ENCODE results near the gene C6orf132.

The C6orf132 gene

GRCh38 chr6:42110683-42111082 lies 31.7 kb downstream of the C6orf132 start:
- H3K4me1 Mint-ChIP-seq (ENCODE audit: low read depth): no peaks in the 10 kb centered on the region
- no peaks in the 10 kb centered on the region for H3K36me3 Mint-ChIP-seq
- no peak overlapping the region for H3K27ac Mint-ChIP-seq
- H3K9me3 Mint-ChIP-seq (ENCODE audit: low read depth): no peaks in the 10 kb centered on the region
- H3K4me3 Mint-ChIP-seq: no peak overlapping the region
- peaks cover 4% of the 10 kb centered on the region for H3K27me3 Mint-ChIP-seq

- Mint-ChIP-seq H3K27ac (no peak overlapping the region), H3K36me3 (no peaks in the 10 kb centered on the region), H3K4me3 (no peak overlapping the region), H3K4me1 (ENCODE audit: low read depth) (peaks cover 7% of the 10 kb centered on the region), H3K27me3 (peaks cover 4% of the 10 kb centered on the region), H3K9me3 (ENCODE audit: low read depth) (no peaks in the 10 kb centered on the region)
These were observed 34.3 kb downstream of the C6orf132 start for GRCh38 chr6:42108071-42108470.

GRCh38 chr6:42106112-42107023 lies 36.1 kb downstream of the C6orf132 start:
- Mint-ChIP-seq H3K4me3 (peak overlapping the region; percentile 23), H3K9me3 (ENCODE audit: low read depth) (no peaks in the 10 kb centered on the region), H3K27ac (no peak overlapping the region), H3K4me1 (ENCODE audit: low read depth) (peaks cover 7% of the 10 kb centered on the region), H3K27me3 (no peaks in the 10 kb centered on the region), H3K36me3 (no peaks in the 10 kb centered on the region)

- no peaks in the 10 kb centered on the region for H3K9me3 Mint-ChIP-seq (ENCODE audit: low read depth)
- H3K4me1 Mint-ChIP-seq (ENCODE audit: low read depth): peaks cover 7% of the 10 kb centered on the region
- no peaks in the 10 kb centered on the region for H3K27me3 Mint-ChIP-seq
- H3K4me3 Mint-ChIP-seq: peak overlapping the region; percentile 23
- H3K36me3 Mint-ChIP-seq: no peaks in the 10 kb centered on the region
- H3K27ac Mint-ChIP-seq: no peak overlapping the region
These were observed 36.7 kb downstream of the C6orf132 start for GRCh38 chr6:42105709-42106108.

- H3K4me1 Mint-ChIP-seq (ENCODE audit: low read depth): peaks cover 7% of the 10 kb centered on the region
- peak overlapping the region; percentile 38 for H3K4me3 Mint-ChIP-seq
- H3K9me3 Mint-ChIP-seq (ENCODE audit: low read depth): no peaks in the 10 kb centered on the region
- no peak overlapping the region for H3K27ac Mint-ChIP-seq
- H3K36me3 Mint-ChIP-seq: no peaks in the 10 kb centered on the region
- H3K27me3 Mint-ChIP-seq: no peaks in the 10 kb centered on the region
These were observed 37.2 kb downstream of the C6orf132 start for GRCh38 chr6:42105156-42105648.

GRCh38 chr6:42104804-42105125 lies 37.7 kb downstream of the C6orf132 start:
- no peaks in the 10 kb centered on the region for H3K9me3 Mint-ChIP-seq (ENCODE audit: low read depth)
- H3K27me3 Mint-ChIP-seq: no peaks in the 10 kb centered on the region
- H3K27ac Mint-ChIP-seq: no peak overlapping the region
- no peaks in the 10 kb centered on the region for H3K36me3 Mint-ChIP-seq
- peaks cover 12% of the 10 kb centered on the region for H3K4me1 Mint-ChIP-seq (ENCODE audit: low read depth)
- H3K4me3 Mint-ChIP-seq: peak overlapping the region; percentile 38

- H3K4me3 Mint-ChIP-seq: peak overlapping the region; percentile 77
- no peaks in the 10 kb centered on the region for H3K27me3 Mint-ChIP-seq
- H3K36me3 Mint-ChIP-seq: no peaks in the 10 kb centered on the region
- H3K27ac Mint-ChIP-seq: peak overlapping the region; percentile 58
- peaks cover 12% of the 10 kb centered on the region for H3K4me1 Mint-ChIP-seq (ENCODE audit: low read depth)
- no peaks in the 10 kb centered on the region for H3K9me3 Mint-ChIP-seq (ENCODE audit: low read depth)
These were observed 38.2 kb downstream of the C6orf132 start for GRCh38 chr6:42104095-42104803.

- Mint-ChIP-seq H3K4me1 (ENCODE audit: low read depth) (peaks cover 12% of the 10 kb centered on the region), H3K27me3 (no peaks in the 10 kb centered on the region)
These were observed 38.7 kb downstream of the C6orf132 start for GRCh38 chr6:42103753-42104094.

GRCh38 chr6:42103216-42103615 lies 39.2 kb downstream of the C6orf132 start:
- Mint-ChIP-seq H3K27me3 (no peaks in the 10 kb centered on the region), H3K9me3 (ENCODE audit: low read depth) (no peaks in the 10 kb centered on the region), H3K4me1 (ENCODE audit: low read depth) (peaks cover 12% of the 10 kb centered on the region), H3K4me3 (peak overlapping the region; percentile 77), H3K27ac (no peak overlapping the region), H3K36me3 (no peaks in the 10 kb centered on the region)

More at GRCh38 chr6:42103753-42104094, 38.7 kb downstream of the C6orf132 start:
- no peaks in the 10 kb centered on the region for H3K9me3 Mint-ChIP-seq (ENCODE audit: low read depth)
- H3K36me3 Mint-ChIP-seq: no peaks in the 10 kb centered on the region
- H3K27ac Mint-ChIP-seq: peak overlapping the region; percentile 58
- H3K4me3 Mint-ChIP-seq: peak overlapping the region; percentile 77

GRCh38 chr6:42101186-42101657 lies 41.2 kb downstream of the C6orf132 start:
- Mint-ChIP-seq H3K27ac (no peak overlapping the region), H3K9me3 (ENCODE audit: low read depth) (no peaks in the 10 kb centered on the region), H3K4me1 (ENCODE audit: low read depth) (peaks cover 12% of the 10 kb centered on the region), H3K4me3 (no peak overlapping the region), H3K27me3 (no peaks in the 10 kb centered on the region), H3K36me3 (no peaks in the 10 kb centered on the region)

- Mint-ChIP-seq H3K27ac (no peak overlapping the region), H3K9me3 (ENCODE audit: low read depth) (no peaks in the 10 kb centered on the region), H3K36me3 (no peaks in the 10 kb centered on the region)
These were observed 42.2 kb downstream of the C6orf132 start for GRCh38 chr6:42100029-42100901.

GRCh38 chr6:42099340-42100028 lies 42.9 kb downstream of the C6orf132 start:
- H3K36me3 Mint-ChIP-seq: no peaks in the 10 kb centered on the region

More at GRCh38 chr6:42100029-42100901, 42.2 kb downstream of the C6orf132 start:
- no peaks in the 10 kb centered on the region for H3K27me3 Mint-ChIP-seq
- H3K4me1 Mint-ChIP-seq (ENCODE audit: low read depth): peaks cover 12% of the 10 kb centered on the region
- H3K4me3 Mint-ChIP-seq: no peak overlapping the region

GRCh38 chr6:42095776-42096541 lies 46.5 kb downstream of the C6orf132 start:
- H3K36me3 Mint-ChIP-seq: no peaks in the 10 kb centered on the region
- H3K27ac Mint-ChIP-seq: no peak overlapping the region
- H3K4me3 Mint-ChIP-seq: no peak overlapping the region
- peaks cover 5% of the 10 kb centered on the region for H3K4me1 Mint-ChIP-seq (ENCODE audit: low read depth)
- H3K9me3 Mint-ChIP-seq (ENCODE audit: low read depth): no peaks in the 10 kb centered on the region
- H3K27me3 Mint-ChIP-seq: no peaks in the 10 kb centered on the region

More at GRCh38 chr6:42099340-42100028, 42.9 kb downstream of the C6orf132 start:
- Mint-ChIP-seq H3K4me3 (no peak overlapping the region), H3K27ac (no peak overlapping the region), H3K27me3 (no peaks in the 10 kb centered on the region), H3K4me1 (ENCODE audit: low read depth) (peaks cover 12% of the 10 kb centered on the region), H3K9me3 (ENCODE audit: low read depth) (no peaks in the 10 kb centered on the region)

Data from activated naive CD8-positive, alpha-beta T cell (primary cell).